T47D (cell line): ENCODE data around the gene ZNF598.
"Not testable (repeated sequence)": the region's sequence is repeated elsewhere in the genome, so short reads cannot be mapped to it uniquely, and the experiment has no call there.

ENCODE experiments used
- DNase-seq, 2 experiments: peaks; one replicate each; pipeline versions ENCODE4 v3.0.0 to v3.0.0-alpha.2; 2011 to 2012; ENCODE audit warnings: low read depth in 1 of 2, low spot score in 1 of 2
- JUND ChIP-seq: IDR thresholded peaks from 2 replicates; pipeline ENCODE4 v1.6.1; 2012; ENCODE audit warnings: low read depth
- in situ Hi-C: cut with HindIII; loops from 2 replicates; pipeline ENCODE4 v1.10.0; 2016; ENCODE audit warnings: low sequenced_read_pairs, low pct_unique_long_range_greater_than_20kb

ZNF598 gene

DNA sequence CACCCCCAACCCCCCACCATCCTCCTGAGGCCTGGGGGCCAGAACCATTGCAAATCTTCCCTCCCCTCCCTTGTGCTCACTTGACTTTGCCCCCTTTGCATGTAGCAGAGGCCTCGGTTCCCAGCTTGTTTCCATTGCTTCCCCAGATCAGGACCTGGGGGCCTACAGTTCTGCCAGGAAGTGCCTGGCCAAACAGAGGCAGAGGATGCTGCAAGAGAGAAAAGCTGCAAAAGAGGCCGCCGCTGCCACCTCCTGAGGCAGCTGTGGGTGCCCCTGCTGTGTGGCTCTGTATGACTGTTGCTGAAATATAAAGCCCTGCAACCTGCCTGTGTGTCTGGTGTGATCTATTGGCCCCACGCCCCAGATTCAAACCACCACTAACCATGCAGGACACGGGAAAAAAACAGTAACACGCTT is 48.0 kb downstream of the ZNF598 start:
- TF ChIP-seq JUND = no peak
- in situ Hi-C loops = no loop called here
- no peak for DNase-seq

DNA sequence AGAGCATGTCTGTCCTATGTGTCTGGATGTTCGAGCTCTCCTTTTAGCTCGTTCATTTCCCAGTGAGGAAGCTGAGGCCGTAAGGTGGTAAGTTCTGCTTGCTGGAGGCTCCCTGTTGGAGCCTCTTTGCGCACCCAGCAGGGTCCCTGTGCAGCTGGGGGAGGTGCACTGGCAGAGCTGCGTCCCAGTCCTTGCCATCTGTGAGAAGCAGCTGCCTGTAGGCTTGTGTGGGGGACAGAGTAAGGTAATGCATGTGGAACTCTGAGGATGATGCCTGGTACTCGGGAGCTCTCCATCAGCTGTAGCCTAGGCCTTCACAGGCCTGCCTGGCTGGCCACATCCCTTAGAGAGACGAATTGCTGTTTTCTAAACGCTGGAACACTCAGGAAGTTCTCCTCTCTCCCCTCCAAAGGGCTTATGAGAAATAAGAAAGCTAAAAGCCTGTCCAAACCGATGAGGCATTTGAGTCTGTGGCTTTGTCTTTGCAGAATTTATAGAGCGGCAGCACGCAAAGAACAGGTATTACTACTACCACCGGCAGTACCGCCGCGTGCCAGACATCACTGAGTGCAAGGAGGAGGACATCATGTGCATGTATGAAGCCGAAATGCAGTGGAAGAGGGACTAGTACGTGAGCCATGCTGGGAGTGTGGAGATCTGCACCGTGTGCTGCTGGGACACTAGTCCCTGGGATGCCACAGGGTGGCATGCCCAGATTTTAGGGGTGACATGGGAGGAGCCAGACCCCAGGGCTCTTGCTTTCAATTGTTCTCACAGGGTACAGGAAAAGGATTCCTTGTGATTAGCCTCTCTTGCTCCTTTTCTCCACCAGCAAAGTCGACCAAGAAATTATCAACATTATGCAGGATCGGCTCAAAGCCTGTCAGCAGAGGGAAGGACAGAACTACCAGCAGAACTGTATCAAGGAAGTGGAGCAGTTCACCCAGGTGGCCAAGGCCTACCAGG is 48.7 kb downstream of the ZNF598 start:
- peak in 1 of 2 experiments; percentile 77 for DNase-seq
- in situ Hi-C loops = no loop called here
- no peak for TF ChIP-seq JUND

DNA sequence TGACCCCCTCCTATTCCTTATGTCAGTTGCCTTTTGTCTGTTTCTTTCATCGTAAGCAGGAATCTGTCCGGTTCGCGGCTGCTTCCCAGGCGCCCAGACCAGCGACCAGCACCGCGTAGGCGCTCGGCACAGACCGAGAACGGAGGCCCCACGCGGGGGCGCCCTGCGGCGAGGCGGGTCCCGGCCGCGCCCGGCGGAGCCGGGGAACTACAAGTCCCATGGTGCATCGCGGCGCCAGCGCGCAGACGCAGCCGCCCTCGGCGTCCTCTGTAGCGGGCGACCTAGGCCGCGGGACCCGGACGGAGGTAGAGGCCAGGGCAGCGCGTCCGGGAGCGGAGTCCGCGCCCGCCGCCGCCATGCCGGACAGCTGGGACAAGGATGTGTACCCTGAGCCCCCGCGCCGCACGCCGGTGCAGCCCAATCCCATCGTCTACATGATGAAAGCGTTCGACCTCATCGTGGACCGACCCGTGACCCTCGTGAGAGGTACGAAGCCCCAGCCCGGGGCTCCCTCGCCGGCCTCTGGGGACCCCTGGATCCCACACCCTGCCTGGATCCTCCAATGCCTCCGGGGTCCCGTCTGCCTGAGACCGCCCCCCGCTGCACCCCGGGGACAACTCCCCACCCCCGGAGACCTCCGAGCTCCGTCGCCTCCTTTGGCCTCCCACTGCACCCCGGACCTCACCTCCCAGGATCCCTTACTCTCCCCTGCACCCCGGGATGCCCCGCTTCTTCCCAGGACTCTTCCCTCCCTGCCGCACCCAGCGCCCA is 50.2 kb downstream of the ZNF598 start, which contains the start of gene NDUFB10:
Gene NDUFB10 (plus strand): TSS at position 270 of the 771 bp plus-strand sequence. CDS start 87 bp downstream, at position 357.
- in situ Hi-C loops = no loop called here
- DNase-seq = peak; percentile 74 to 94
- no peak for TF ChIP-seq JUND

DNA sequence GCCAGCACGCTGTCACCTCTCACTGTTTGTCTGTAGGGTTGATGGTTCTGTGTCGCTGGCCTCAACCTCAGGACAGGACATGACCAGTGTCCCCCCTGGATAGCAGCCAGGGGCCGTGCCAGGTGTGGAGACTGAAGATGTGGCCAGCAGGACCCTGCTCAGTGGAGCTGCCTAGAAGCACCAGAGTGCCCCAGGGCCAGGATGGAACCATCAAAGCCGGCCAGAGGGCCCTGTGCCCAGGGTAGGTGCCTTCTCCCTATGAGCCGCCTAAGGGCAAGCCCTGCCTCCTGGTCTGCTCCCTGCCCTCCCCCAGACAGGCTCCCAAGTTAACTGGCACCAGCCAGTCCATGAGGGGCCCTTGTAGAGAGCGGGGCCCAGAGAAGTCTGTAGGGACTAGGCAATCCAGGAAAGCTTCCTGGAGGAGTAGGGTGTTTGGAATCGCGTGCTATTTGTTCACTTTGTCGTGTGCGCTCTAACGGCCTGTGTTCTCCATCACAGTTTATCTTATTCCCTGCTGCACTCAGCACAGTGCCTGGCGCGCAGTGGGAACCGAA is 50.8 kb downstream of the ZNF598 start:
- in situ Hi-C loops = no loop called here
- no peak for DNase-seq
- TF ChIP-seq JUND = no peak

DNA sequence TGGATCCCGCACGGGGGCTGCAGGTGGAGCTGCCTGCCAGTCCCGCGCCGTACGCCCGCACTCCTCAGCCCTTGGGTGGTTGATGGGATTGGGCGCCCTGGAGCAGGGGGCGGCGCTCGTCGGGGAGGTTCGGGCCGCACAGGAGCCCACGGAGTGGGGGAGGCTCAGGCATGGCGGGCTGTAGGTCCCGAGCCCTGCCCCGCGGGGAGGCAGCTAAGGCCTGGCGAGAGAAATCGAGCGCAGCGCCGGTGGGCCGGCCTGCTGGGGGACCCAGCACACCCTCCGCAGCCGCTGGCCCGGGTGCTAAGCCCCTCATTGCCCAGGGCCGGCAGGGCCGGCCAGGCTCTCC is 51.5 kb downstream of the ZNF598 start:
- DNase-seq, in situ Hi-C loops: not testable (repeated sequence)

DNA sequence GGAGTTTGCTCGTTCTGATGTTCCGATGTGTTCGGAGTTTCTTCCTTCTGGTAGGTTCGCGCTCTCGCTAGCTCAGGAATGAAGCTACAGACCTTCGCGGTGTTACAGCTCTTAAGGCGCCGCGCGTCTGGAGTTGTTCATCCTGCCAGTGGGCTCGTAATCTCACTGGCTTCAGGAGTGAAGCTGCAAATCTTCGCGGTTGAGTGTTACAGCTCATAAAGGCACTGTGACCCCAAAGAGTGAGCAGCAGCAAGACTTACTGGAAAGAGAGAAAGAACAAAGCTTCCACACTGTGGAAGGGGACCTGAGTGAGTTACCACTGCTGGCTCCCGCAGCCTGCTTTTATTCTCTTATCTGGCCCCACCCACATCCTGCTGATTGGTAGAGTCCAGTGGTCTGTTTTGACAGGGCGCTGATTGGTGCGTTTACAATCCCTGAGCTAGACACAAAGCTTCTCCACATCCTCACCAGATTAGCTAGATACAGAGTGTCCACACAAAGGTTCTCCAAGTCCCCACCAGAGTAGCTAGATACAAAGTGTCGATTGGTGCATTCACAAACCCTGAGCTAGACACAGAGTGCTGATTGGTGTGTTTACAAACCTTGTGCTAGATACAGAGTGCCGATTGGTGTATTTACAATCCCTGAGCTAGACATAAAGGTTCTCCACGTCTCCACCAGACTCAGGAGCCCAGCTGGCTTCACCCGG is 52.0 kb downstream of the ZNF598 start:
- in situ Hi-C loops, DNase-seq: not testable (repeated sequence)

DNA sequence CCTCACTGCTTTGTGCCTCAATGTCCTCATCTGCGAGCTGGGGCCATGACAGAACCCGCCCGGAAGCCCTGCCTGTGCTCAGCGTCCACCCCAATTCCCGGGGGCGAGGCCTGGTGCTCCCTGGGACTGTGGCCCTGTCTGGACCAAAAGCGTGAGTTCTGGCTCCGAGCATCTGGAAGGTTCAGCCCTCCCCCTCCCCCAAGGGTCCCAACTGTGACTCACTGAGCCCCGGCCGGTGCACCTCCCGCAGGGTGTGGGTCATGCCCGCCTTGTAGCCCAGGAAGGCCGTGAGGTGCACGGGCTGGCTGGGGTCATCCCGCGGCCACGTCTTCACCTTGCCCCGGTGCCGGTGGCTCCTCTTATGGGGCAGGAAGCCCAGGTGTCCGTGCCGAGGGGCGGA is 55.9 kb downstream of the ZNF598 start:
- in situ Hi-C loops = no loop called here
- no peak for TF ChIP-seq JUND
- no peak for DNase-seq

DNA sequence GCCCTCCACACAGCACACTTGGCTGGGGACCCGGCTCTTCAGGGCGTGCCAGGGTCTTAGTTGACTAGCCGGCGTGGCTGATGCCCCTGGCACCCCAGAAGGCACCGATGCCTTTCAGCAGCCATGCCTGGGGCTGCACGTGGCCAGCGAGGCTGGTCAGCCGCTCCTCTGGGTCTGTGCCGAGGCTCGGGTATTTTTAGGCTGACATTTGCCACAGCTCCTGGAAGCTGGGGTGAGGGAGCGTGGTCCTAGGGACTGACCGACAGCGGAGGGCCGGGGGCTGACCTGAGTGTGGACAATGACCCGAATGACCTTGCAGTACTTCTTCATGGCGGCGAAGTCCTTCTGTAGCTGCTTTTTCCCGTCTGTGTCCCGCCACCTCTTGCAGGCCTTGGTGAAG is 59.1 kb downstream of the ZNF598 start:
- no peak for DNase-seq
- TF ChIP-seq JUND = no peak
- in situ Hi-C loops = no loop called here

DNA sequence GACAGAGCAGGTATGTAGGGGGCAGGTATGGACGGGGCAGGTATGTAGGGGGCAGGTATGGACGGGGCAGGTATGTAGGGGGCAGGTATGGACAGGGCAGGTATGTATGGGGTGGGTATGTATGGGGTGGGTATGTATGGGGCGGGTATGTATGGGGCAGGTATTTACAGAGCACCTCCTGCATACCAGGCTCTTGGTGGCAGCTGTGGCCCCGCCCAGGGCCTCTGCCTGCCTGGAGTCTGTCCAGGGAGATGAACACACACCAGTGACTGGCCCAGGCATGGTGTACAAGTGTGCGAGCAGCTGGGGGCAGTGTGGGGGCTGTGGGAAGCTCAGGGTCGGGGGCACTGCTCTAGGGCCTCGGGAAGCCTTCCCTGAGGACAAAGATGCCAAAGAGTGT is 59.6 kb downstream of the ZNF598 start:
- in situ Hi-C loops = no loop called here
- no peak for TF ChIP-seq JUND
- DNase-seq = no peak

DNA sequence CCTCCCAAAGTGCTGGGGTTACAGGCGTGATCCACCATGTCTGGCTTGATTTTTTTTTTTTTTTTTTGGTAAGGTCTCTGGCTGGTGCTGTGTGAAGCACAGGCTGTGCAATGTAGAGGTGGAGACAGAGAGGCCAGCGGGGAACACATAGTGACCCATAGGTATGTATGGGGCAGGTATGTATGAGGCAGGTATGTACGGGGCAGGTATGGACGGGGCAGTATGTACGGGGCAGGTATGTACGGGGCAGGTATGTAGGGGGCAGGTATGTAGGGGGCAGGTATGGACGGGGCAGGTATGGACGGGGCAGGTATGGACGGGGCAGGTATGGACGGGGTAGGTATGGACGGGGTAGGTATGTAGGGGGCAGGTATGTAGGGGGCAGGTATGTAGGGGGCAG is 60.1 kb downstream of the ZNF598 start:
- TF ChIP-seq JUND = no peak
- DNase-seq = no peak
- in situ Hi-C loops = no loop called here
